Spinal cord (tissue), 10 donors: ENCODE data around the gene RAPGEF4. TPM values are rescaled to one million over a fixed set of nuclear protein-coding genes. Genes with fewer than 3 reads are reported as not detected.
A peak's percentile ranks its signal among the peaks of the same experiment; 100 is the strongest.

ENCODE experiments used
- DNase-seq, 6 donors: peaks; one replicate each; pipeline versions ENCODE4 v3.0.0 to v3.0.0-alpha.2; 2013 to 2015; ENCODE audit warnings: low spot score in 6 of 6, low read depth in 4 of 6
- H3K27ac ChIP-seq: one replicate; pipeline ENCODE4 v1.5.1; 2013; ENCODE audit warnings: low read depth, low read length, control low read depth
- H3K27me3 ChIP-seq: one replicate; pipeline ENCODE4 v1.6.1; 2013; ENCODE audit warnings: low read length; ENCODE audit not compliant: control insufficient read depth, insufficient read depth
- H3K36me3 ChIP-seq: one replicate; pipeline ENCODE4 v1.6.1; 2013; ENCODE audit warnings: low read length; ENCODE audit not compliant: control insufficient read depth, insufficient read depth
- H3K4me1 ChIP-seq: one replicate; pipeline ENCODE4 v1.6.1; 2013; ENCODE audit warnings: low read length; ENCODE audit not compliant: control insufficient read depth, insufficient read depth
- H3K4me3 ChIP-seq: one replicate; pipeline ENCODE4 v1.5.1; 2013; ENCODE audit warnings: low read depth, low read length, control low read depth
- H3K9me3 ChIP-seq: one replicate; pipeline ENCODE4 v1.6.1; 2013; ENCODE audit warnings: low read length; ENCODE audit not compliant: control insufficient read depth, insufficient read depth
- whole genome bisulfite sequencing: methylation state at CpG from one replicate; pipeline ENCODE4 v1.1.5; 2013; ENCODE audit warnings: missing lambda C conversion rate; ENCODE audit not compliant: insufficient coverage; 5-methylcytosine and 5-hydroxymethylcytosine counted together
- polyA plus RNA-seq, 2 donors: library from polyadenylated mRNA; unstranded; fragments of 120-200 nt; gene quantifications; one replicate each; pipeline ENCODE4 v1.2.1, GENCODE V29; 2013; ENCODE audit not compliant: insufficient read length in 2 of 2
- total RNA-seq, 2 donors: library from RNA; depleted of rRNA in 1 of 2; stranded (reverse); fragments of 120-200 nt in 1 of 2; fragments of >200 nt in 1 of 2; gene quantifications; one replicate each; pipeline versions ENCODE4 v1.2.3 to v1.2.4, GENCODE V29; 2013 to 2014
- donor health status: healthy.

Gene RAPGEF4
- total and polyA plus RNA-seq, 4 donors = 31.1 to 65.8 (median 44.4) TPM

- DNase-seq = peak in 3 of 6 donors; percentile 28 to 81 (median 31)
- Histone ChIP-seq H3K4me1 (peaks cover 4% of the 10 kb centered on the region), H3K27ac (peak overlapping the region; percentile 33), H3K27me3 (no peaks in the 10 kb centered on the region), H3K9me3 (no peaks in the 10 kb centered on the region), H3K4me3 (peak overlapping the region; percentile 17), H3K36me3 (no peaks in the 10 kb centered on the region)
- 22% methylated on average over 5 of the region's 5 CpGs for WGBS
Observed at GRCh38 chr2:172861098-172861497, 125.5 kb downstream of the RAPGEF4 start.

- peak in 2 of 6 donors; percentile 24 to 54 for DNase-seq
- Histone ChIP-seq H3K27ac (no peak overlapping the region), H3K27me3 (no peaks in the 10 kb centered on the region), H3K9me3 (no peaks in the 10 kb centered on the region), H3K36me3 (no peaks in the 10 kb centered on the region), H3K4me1 (peaks cover 6% of the 10 kb centered on the region), H3K4me3 (no peak overlapping the region)
- 78% methylated on average over 1 of the region's 7 CpGs for WGBS
Observed at GRCh38 chr2:172861656-172862476, 126.2 kb downstream of the RAPGEF4 start.

GRCh38 chr2:172863341-172863740 is 127.7 kb downstream of the RAPGEF4 start:
- H3K4me1 ChIP-seq = peaks cover 8% of the 10 kb centered on the region
- H3K27me3 ChIP-seq = no peaks in the 10 kb centered on the region
- no peak for DNase-seq
- no peaks in the 10 kb centered on the region for H3K36me3 ChIP-seq
- H3K27ac ChIP-seq = no peak overlapping the region
- no peaks in the 10 kb centered on the region for H3K9me3 ChIP-seq
- WGBS = no CpG with 5 or more reads among the region's 2 CpGs
- H3K4me3 ChIP-seq = no peak overlapping the region

- Histone ChIP-seq H3K4me3 (no peak overlapping the region), H3K4me1 (peaks cover 8% of the 10 kb centered on the region), H3K36me3 (no peaks in the 10 kb centered on the region), H3K27me3 (no peaks in the 10 kb centered on the region), H3K9me3 (no peaks in the 10 kb centered on the region), H3K27ac (no peak overlapping the region)
- DNase-seq = peak in 1 of 6 donors; percentile 47
- 46% methylated on average over 3 of the region's 5 CpGs for WGBS
Observed at GRCh38 chr2:172864182-172864581, 128.5 kb downstream of the RAPGEF4 start.

- H3K27me3 ChIP-seq = no peaks in the 10 kb centered on the region
- H3K4me1 ChIP-seq = peaks cover 8% of the 10 kb centered on the region
- no peaks in the 10 kb centered on the region for H3K36me3 ChIP-seq
- H3K9me3 ChIP-seq = no peaks in the 10 kb centered on the region
- no peak overlapping the region for H3K27ac ChIP-seq
- 75% methylated on average over 1 of the region's 3 CpGs for WGBS
- no peak overlapping the region for H3K4me3 ChIP-seq
- DNase-seq = no peak
Observed at GRCh38 chr2:172865422-172865821, 129.8 kb downstream of the RAPGEF4 start.

GRCh38 chr2:172869861-172870260 is 134.2 kb downstream of the RAPGEF4 start:
- Histone ChIP-seq H3K27me3 (no peaks in the 10 kb centered on the region), H3K4me3 (no peak overlapping the region), H3K36me3 (no peaks in the 10 kb centered on the region), H3K4me1 (peaks cover 4% of the 10 kb centered on the region), H3K27ac (no peak overlapping the region), H3K9me3 (no peaks in the 10 kb centered on the region)
- no peak for DNase-seq
- WGBS = 85% methylated on average over 4 of the region's 5 CpGs

- no peaks in the 10 kb centered on the region for H3K27me3 ChIP-seq
- H3K36me3 ChIP-seq = no peaks in the 10 kb centered on the region
- H3K9me3 ChIP-seq = no peaks in the 10 kb centered on the region
- H3K4me3 ChIP-seq = no peak overlapping the region
- peaks cover 4% of the 10 kb centered on the region for H3K4me1 ChIP-seq
- no CpG with 5 or more reads among the region's 2 CpGs for WGBS
- H3K27ac ChIP-seq = no peak overlapping the region
- no peak for DNase-seq
Observed at GRCh38 chr2:172870396-172870795, 134.8 kb downstream of the RAPGEF4 start.

- Histone ChIP-seq H3K4me1 (no peaks in the 10 kb centered on the region), H3K4me3 (no peak overlapping the region), H3K36me3 (no peaks in the 10 kb centered on the region), H3K27me3 (no peaks in the 10 kb centered on the region), H3K9me3 (no peaks in the 10 kb centered on the region), H3K27ac (no peak overlapping the region)
- WGBS = no CpG with 5 or more reads among the region's 2 CpGs
- no peak for DNase-seq
Observed at GRCh38 chr2:172877826-172878225, 142.2 kb downstream of the RAPGEF4 start.

GRCh38 chr2:172878260-172878659 is 142.6 kb downstream of the RAPGEF4 start:
- no peaks in the 10 kb centered on the region for H3K27me3 ChIP-seq
- no peak overlapping the region for H3K4me3 ChIP-seq
- H3K9me3 ChIP-seq = no peaks in the 10 kb centered on the region
- no peaks in the 10 kb centered on the region for H3K36me3 ChIP-seq
- 60% methylated on average over 1 of the region's 1 CpG for WGBS
- no peaks in the 10 kb centered on the region for H3K4me1 ChIP-seq
- DNase-seq = no peak
- no peak overlapping the region for H3K27ac ChIP-seq

GRCh38 chr2:172884336-172884735 is 148.7 kb downstream of the RAPGEF4 start:
- DNase-seq = no peak
- no CpG with 5 or more reads among the region's 1 CpG for WGBS
- H3K27ac ChIP-seq = no peak overlapping the region
- H3K27me3 ChIP-seq = no peaks in the 10 kb centered on the region
- H3K36me3 ChIP-seq = no peaks in the 10 kb centered on the region
- H3K4me1 ChIP-seq = no peaks in the 10 kb centered on the region
- H3K9me3 ChIP-seq = no peaks in the 10 kb centered on the region
- no peak overlapping the region for H3K4me3 ChIP-seq
